GM18858 (cell line): ENCODE data around the gene MRTFA.
"Not testable (repeated sequence)": the region's sequence is repeated elsewhere in the genome, so short reads cannot be mapped to it uniquely, and the experiment has no call there.

ENCODE experiments used
- ATAC-seq: cut with Tn5 transposase; IDR thresholded peaks from one replicate; pipeline ENCODE4 v1.9.1; 2021; ENCODE audit not compliant: unreplicated experiment

Gene MRTFA

GRCh38 chr22:40525250-40525884 is 111.2 kb downstream of the MRTFA start:
- no peak for ATAC-seq

GRCh38 chr22:40524392-40525249 is 111.9 kb downstream of the MRTFA start:
- no peak for ATAC-seq

GRCh38 chr22:40522141-40522540 is 114.4 kb downstream of the MRTFA start:
- ATAC-seq = no peak

GRCh38 chr22:40521046-40521445 is 115.5 kb downstream of the MRTFA start:
- no peak for ATAC-seq

GRCh38 chr22:40520562-40520961 is 116.0 kb downstream of the MRTFA start:
- ATAC-seq = no peak

- no peak for ATAC-seq
Observed at GRCh38 chr22:40519948-40520331, 116.6 kb downstream of the MRTFA start.

GRCh38 chr22:40519284-40519947 is 117.1 kb downstream of the MRTFA start:
- peak; percentile 51 for ATAC-seq

- ATAC-seq = no peak
Observed at GRCh38 chr22:40518840-40519239, 117.7 kb downstream of the MRTFA start.

- ATAC-seq = no peak
Observed at GRCh38 chr22:40517631-40518030, 118.9 kb downstream of the MRTFA start.

GRCh38 chr22:40516416-40516815 is 120.1 kb downstream of the MRTFA start:
- no peak for ATAC-seq

- no peak for ATAC-seq
Observed at GRCh38 chr22:40512426-40513136, 123.9 kb downstream of the MRTFA start.

- no peak for ATAC-seq
Observed at GRCh38 chr22:40511604-40512003, 124.9 kb downstream of the MRTFA start.

- ATAC-seq = no peak
Observed at GRCh38 chr22:40510631-40511364, 125.7 kb downstream of the MRTFA start.

- ATAC-seq = no peak
Observed at GRCh38 chr22:40509401-40510134, 127.0 kb downstream of the MRTFA start.

GRCh38 chr22:40508046-40508445 is 128.5 kb downstream of the MRTFA start:
- ATAC-seq = not testable (repeated sequence)

- ATAC-seq = no peak
Observed at GRCh38 chr22:40507491-40507890, 129.0 kb downstream of the MRTFA start.

- ATAC-seq = no peak
Observed at GRCh38 chr22:40506762-40507161, 129.8 kb downstream of the MRTFA start.

- no peak for ATAC-seq
Observed at GRCh38 chr22:40504285-40505249, 132.0 kb downstream of the MRTFA start.

- ATAC-seq = no peak
Observed at GRCh38 chr22:40502919-40503318, 133.6 kb downstream of the MRTFA start.
